GM12874 (cell line): ENCODE measurements around the gene TRIM17.

ENCODE experiments used
- CTCF ChIP-seq: IDR thresholded peaks from 2 replicates; pipeline ENCODE4 v1.5.1; 2011; ENCODE audit warnings: low read depth, mild to moderate bottlenecking, control low read depth, low read length, moderate library complexity; ENCODE audit not compliant: insufficient read depth

Gene TRIM17

GRCh38 chr1:228420968-228421826 is 4.5 kb upstream of the TRIM17 start:
- no peak for TF ChIP-seq CTCF

- TF ChIP-seq CTCF, result no peak
Observed at GRCh38 chr1:228417483-228418203, 982 bp upstream of the TRIM17 start.

GRCh38 chr1:228417061-228417460 is 400 bp upstream of the TRIM17 start:
- no peak for TF ChIP-seq CTCF

- no peak for TF ChIP-seq CTCF
Observed at GRCh38 chr1:228415853-228416216, 826 bp downstream of the TRIM17 start.

GRCh38 chr1:228415221-228415620 is 1.4 kb downstream of the TRIM17 start:
- TF ChIP-seq CTCF, result no peak

- TF ChIP-seq CTCF, result no peak
Observed at GRCh38 chr1:228414511-228415211, 2.0 kb downstream of the TRIM17 start.
